Mesendoderm (in vitro differentiated cells): ENCODE measurements around the gene ALDH1A1.
A peak's percentile ranks its signal among the peaks of the same experiment; 100 is the strongest.

ENCODE experiments used
- DNase-seq: peaks from one replicate; pipeline ENCODE4 v3.0.0; 2013
- H2AK5ac ChIP-seq: 2 replicates; pipeline ENCODE4 v1.6.1; 2013; ENCODE audit warnings: low read length, inconsistent platforms
- H2BK120ac ChIP-seq: 2 replicates; pipeline ENCODE4 v1.6.1; 2013; ENCODE audit warnings: low read depth, mild to moderate bottlenecking, low read length, moderate library complexity, mixed read lengths
- H2BK15ac ChIP-seq: replicated peaks from 2 replicates; pipeline ENCODE4 v1.6.1; 2013; ENCODE audit warnings: low read depth, mild to moderate bottlenecking, moderate library complexity
- H2BK5ac ChIP-seq: 2 replicates; pipeline ENCODE4 v1.6.1; 2013; ENCODE audit warnings: low read length, inconsistent platforms
- H3K18ac ChIP-seq: 2 replicates; pipeline ENCODE4 v1.6.1; 2013; ENCODE audit warnings: mild to moderate bottlenecking, low read length, mixed read lengths
- H3K23ac ChIP-seq: one replicate; pipeline ENCODE4 v1.6.1; 2013; ENCODE audit warnings: low read length
- H3K27ac ChIP-seq: 2 replicates; pipeline ENCODE4 v1.5.1; 2013; ENCODE audit warnings: low read depth, mild to moderate bottlenecking, inconsistent platforms, low read length, moderate library complexity
- H3K27me3 ChIP-seq: 2 replicates; pipeline ENCODE4 v1.6.1; 2013; ENCODE audit warnings: low read length, control low read depth, mild to moderate bottlenecking, inconsistent platforms; ENCODE audit not compliant: insufficient read depth, poor library complexity
- H3K36me3 ChIP-seq: 2 replicates; pipeline ENCODE4 v1.6.1; 2013; ENCODE audit warnings: low read length, inconsistent platforms; ENCODE audit not compliant: control insufficient read depth, insufficient read depth
- H3K4ac ChIP-seq: one replicate; pipeline ENCODE4 v1.6.1; 2013; ENCODE audit warnings: low read depth, mild to moderate bottlenecking, low read length, moderate library complexity
- H3K4me1 ChIP-seq: 2 replicates; pipeline ENCODE4 v1.6.1; 2013; ENCODE audit warnings: low read depth, low read length, inconsistent platforms; ENCODE audit not compliant: control insufficient read depth
- H3K4me2 ChIP-seq: 2 replicates; pipeline ENCODE4 v1.6.1; 2013; ENCODE audit warnings: low read length
- H3K4me3 ChIP-seq: 2 replicates; pipeline ENCODE4 v1.5.1; 2013; ENCODE audit warnings: mild to moderate bottlenecking, low read length
- H3K56ac ChIP-seq: one replicate; pipeline ENCODE4 v1.6.1; 2013; ENCODE audit warnings: low read length
- H3K79me1 ChIP-seq: 2 replicates; pipeline ENCODE4 v1.6.1; 2013; ENCODE audit warnings: low read length, inconsistent platforms
- H3K79me2 ChIP-seq: 2 replicates; pipeline ENCODE4 v1.6.1; 2013; ENCODE audit warnings: mild to moderate bottlenecking, low read length; ENCODE audit not compliant: control insufficient read depth, insufficient read depth
- H3K9ac ChIP-seq: 2 replicates; pipeline ENCODE4 v1.6.1; 2013; ENCODE audit warnings: low read length, inconsistent platforms
- H4K5ac ChIP-seq: one replicate; pipeline ENCODE4 v1.6.1; 2013; ENCODE audit warnings: low read length
- H4K8ac ChIP-seq: one replicate; pipeline ENCODE4 v1.6.1; 2013; ENCODE audit warnings: low read depth, mild to moderate bottlenecking, control low read depth, low read length, moderate library complexity
- WGBS: extraction: QIAGEN DNeasy Blood & Tissue Kit; methylation state at CpG from one replicate; pipeline ENCODE4 v1.1.7; 2013; ENCODE audit warnings: low lambda C conversion rate, missing lambda C conversion rate; ENCODE audit not compliant: insufficient coverage; ENCODE audit errors: extremely low coverage; 5-methylcytosine and 5-hydroxymethylcytosine counted together

The ALDH1A1 gene

GRCh38 chr9:72930828-72931227 lies 22.0 kb downstream of the ALDH1A1 start:
- Histone ChIP-seq H2BK120ac (no peak overlapping the region), H3K18ac (no peak overlapping the region), H3K4ac (no peak overlapping the region), H4K8ac (no peak overlapping the region), H3K9ac (no peak overlapping the region), H3K56ac (no peak overlapping the region), H3K4me3 (no peak overlapping the region), H3K27me3 (no peaks in the 10 kb centered on the region), H3K4me2 (no peak overlapping the region), H3K36me3 (no peaks in the 10 kb centered on the region), H3K79me1 (no peaks in the 10 kb centered on the region), H2BK15ac (no peak overlapping the region), H4K5ac (no peak overlapping the region), H3K79me2 (no peaks in the 10 kb centered on the region), H3K27ac (no peak overlapping the region), H2BK5ac (no peak overlapping the region), H3K4me1 (no peaks in the 10 kb centered on the region), H2AK5ac (no peak overlapping the region), H3K23ac (no peak overlapping the region)
- no CpG with 5 or more reads among the region's 10 CpGs for WGBS
- peak; percentile 51 for DNase-seq

- no peak overlapping the region for H2BK120ac ChIP-seq
- H3K79me1 ChIP-seq = no peaks in the 10 kb centered on the region
- no peak overlapping the region for H2BK15ac ChIP-seq
- H3K36me3 ChIP-seq = no peaks in the 10 kb centered on the region
- H3K79me2 ChIP-seq = no peaks in the 10 kb centered on the region
- no peak overlapping the region for H4K5ac ChIP-seq
- H3K27ac ChIP-seq = no peak overlapping the region
- no peak overlapping the region for H3K18ac ChIP-seq
- no peak overlapping the region for H2BK5ac ChIP-seq
- H3K9ac ChIP-seq = no peak overlapping the region
- no peak overlapping the region for H3K56ac ChIP-seq
- WGBS = no CpG with 5 or more reads among the region's 1 CpG
- H3K4me1 ChIP-seq = no peaks in the 10 kb centered on the region
- H3K4me3 ChIP-seq = no peak overlapping the region
- H3K4me2 ChIP-seq = no peak overlapping the region
- no peak overlapping the region for H4K8ac ChIP-seq
- no peak for DNase-seq
- H3K27me3 ChIP-seq = no peaks in the 10 kb centered on the region
- H3K4ac ChIP-seq = no peak overlapping the region
- H2AK5ac ChIP-seq = no peak overlapping the region
- no peak overlapping the region for H3K23ac ChIP-seq
Observed at GRCh38 chr9:72929542-72929941, 23.3 kb downstream of the ALDH1A1 start.

- H2BK15ac ChIP-seq = no peak overlapping the region
- H3K4me1 ChIP-seq = no peaks in the 10 kb centered on the region
- H3K36me3 ChIP-seq = no peaks in the 10 kb centered on the region
- no peak overlapping the region for H2BK120ac ChIP-seq
- H3K9ac ChIP-seq = no peak overlapping the region
- no peaks in the 10 kb centered on the region for H3K27me3 ChIP-seq
- no peak overlapping the region for H3K4me2 ChIP-seq
- no peak overlapping the region for H4K5ac ChIP-seq
- H3K79me1 ChIP-seq = no peaks in the 10 kb centered on the region
- H3K23ac ChIP-seq = no peak overlapping the region
- H2AK5ac ChIP-seq = no peak overlapping the region
- DNase-seq = no peak
- H2BK5ac ChIP-seq = no peak overlapping the region
- no peak overlapping the region for H3K4me3 ChIP-seq
- H3K18ac ChIP-seq = no peak overlapping the region
- WGBS = no CpG with 5 or more reads among the region's 4 CpGs
- H3K79me2 ChIP-seq = no peaks in the 10 kb centered on the region
- no peak overlapping the region for H3K56ac ChIP-seq
- H4K8ac ChIP-seq = no peak overlapping the region
- no peak overlapping the region for H3K4ac ChIP-seq
- no peak overlapping the region for H3K27ac ChIP-seq
Observed at GRCh38 chr9:72928042-72928507, 24.8 kb downstream of the ALDH1A1 start.

- Histone ChIP-seq H4K8ac (no peak overlapping the region), H3K9ac (no peak overlapping the region), H3K27me3 (no peaks in the 10 kb centered on the region), H2BK15ac (no peak overlapping the region), H3K79me1 (no peaks in the 10 kb centered on the region), H3K4me1 (no peaks in the 10 kb centered on the region), H2AK5ac (no peak overlapping the region), H3K4ac (no peak overlapping the region), H3K4me3 (no peak overlapping the region), H2BK5ac (no peak overlapping the region), H3K23ac (no peak overlapping the region), H3K56ac (no peak overlapping the region), H2BK120ac (no peak overlapping the region), H3K36me3 (no peaks in the 10 kb centered on the region), H4K5ac (no peak overlapping the region), H3K79me2 (no peaks in the 10 kb centered on the region), H3K4me2 (no peak overlapping the region), H3K27ac (no peak overlapping the region), H3K18ac (no peak overlapping the region)
- no CpG with 5 or more reads among the region's 1 CpG for WGBS
- no peak for DNase-seq
Observed at GRCh38 chr9:72926506-72926905, 26.3 kb downstream of the ALDH1A1 start.

DNA sequence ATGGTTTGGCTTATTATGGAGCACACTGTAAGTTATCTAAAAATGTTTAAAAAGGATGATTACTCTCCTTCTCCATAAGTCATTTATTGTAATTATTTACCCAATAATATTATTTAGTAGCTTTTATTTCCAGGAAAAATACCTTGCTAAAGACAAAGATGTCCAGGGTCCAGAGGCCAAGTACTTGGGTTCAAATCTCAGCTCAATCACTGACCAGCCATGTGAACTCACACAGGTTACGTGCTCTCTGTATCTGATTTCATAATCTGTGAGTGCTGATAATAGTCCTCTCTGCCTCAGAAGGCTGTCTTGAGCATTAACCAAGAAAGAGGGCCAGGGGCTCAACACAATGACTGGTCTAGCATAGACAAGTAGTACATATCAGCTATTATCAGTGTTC lies 27.0 kb downstream of the ALDH1A1 start:
- no peaks in the 10 kb centered on the region for H3K4me1 ChIP-seq
- no peaks in the 10 kb centered on the region for H3K79me2 ChIP-seq
- WGBS = no CpG with 5 or more reads among the region's 1 CpG
- no peak overlapping the region for H3K4ac ChIP-seq
- no peak overlapping the region for H2AK5ac ChIP-seq
- no peak overlapping the region for H3K4me3 ChIP-seq
- no peak overlapping the region for H4K8ac ChIP-seq
- no peak overlapping the region for H3K27ac ChIP-seq
- no peak for DNase-seq
- H4K5ac ChIP-seq = no peak overlapping the region
- H2BK5ac ChIP-seq = no peak overlapping the region
- no peak overlapping the region for H2BK120ac ChIP-seq
- H3K23ac ChIP-seq = no peak overlapping the region
- no peaks in the 10 kb centered on the region for H3K79me1 ChIP-seq
- H3K4me2 ChIP-seq = no peak overlapping the region
- H2BK15ac ChIP-seq = no peak overlapping the region
- H3K36me3 ChIP-seq = no peaks in the 10 kb centered on the region
- no peak overlapping the region for H3K18ac ChIP-seq
- no peaks in the 10 kb centered on the region for H3K27me3 ChIP-seq
- H3K9ac ChIP-seq = no peak overlapping the region
- H3K56ac ChIP-seq = no peak overlapping the region

DNA sequence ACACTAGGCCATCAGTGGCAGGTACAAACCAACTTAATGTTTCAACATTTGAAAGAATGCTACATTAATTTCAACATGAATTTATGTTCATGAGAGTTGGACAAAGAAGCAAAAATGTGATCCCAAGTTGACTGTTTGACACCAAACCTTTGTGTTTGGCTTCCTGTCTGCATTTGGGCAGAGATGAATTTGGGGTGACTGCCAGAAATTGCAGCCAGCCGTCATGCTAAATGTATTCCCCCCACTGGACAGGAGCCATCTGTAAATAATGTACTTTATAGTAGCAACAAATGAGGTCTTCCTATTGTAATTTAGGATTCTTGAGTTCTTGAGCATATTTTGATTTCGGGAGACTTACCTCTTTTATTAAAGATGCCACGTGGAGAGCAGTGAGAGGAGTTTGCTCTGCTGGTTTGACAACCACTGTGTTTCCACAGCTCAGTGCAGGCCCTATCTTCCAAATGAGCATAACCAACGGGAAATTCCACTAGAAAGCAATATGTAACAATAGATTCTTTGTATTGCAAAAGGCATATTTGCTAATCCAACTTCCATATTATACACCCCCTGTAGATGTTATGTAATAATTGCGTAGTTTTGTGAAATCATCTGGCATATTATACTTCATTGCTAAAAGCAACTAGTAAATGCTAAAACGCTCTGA lies 27.6 kb downstream of the ALDH1A1 start:
- H4K5ac ChIP-seq = no peak overlapping the region
- H3K4me3 ChIP-seq = no peak overlapping the region
- no peak overlapping the region for H3K4ac ChIP-seq
- no peak overlapping the region for H3K56ac ChIP-seq
- no peak overlapping the region for H2BK5ac ChIP-seq
- H3K27ac ChIP-seq = no peak overlapping the region
- no peak overlapping the region for H4K8ac ChIP-seq
- no peak overlapping the region for H3K9ac ChIP-seq
- no peak overlapping the region for H2BK120ac ChIP-seq
- H2BK15ac ChIP-seq = no peak overlapping the region
- no peaks in the 10 kb centered on the region for H3K4me1 ChIP-seq
- H3K36me3 ChIP-seq = no peaks in the 10 kb centered on the region
- H3K27me3 ChIP-seq = no peaks in the 10 kb centered on the region
- H3K4me2 ChIP-seq = no peak overlapping the region
- no peaks in the 10 kb centered on the region for H3K79me2 ChIP-seq
- no peaks in the 10 kb centered on the region for H3K79me1 ChIP-seq
- no peak overlapping the region for H3K23ac ChIP-seq
- no peak for DNase-seq
- no CpG with 5 or more reads among the region's 6 CpGs for WGBS
- no peak overlapping the region for H2AK5ac ChIP-seq
- no peak overlapping the region for H3K18ac ChIP-seq
